SK-N-SH treated with all-trans-retinoic acid at 6 μM for 48 hours (cell line): ENCODE data around the gene CCDC88A.

Experiments used
- ARNTL ChIP-seq: fragments of 450-650 bp; formaldehyde crosslinking; IDR thresholded peaks from 2 replicates; pipeline ENCODE4 v1.5.0; 2020; ENCODE audit warnings: low read depth, mild to moderate bottlenecking, moderate library complexity, borderline replicate concordance
- ESRRG ChIP-seq: fragments of 250-450 bp; sonication (Bioruptor Pico); IDR thresholded peaks from 2 replicates; pipeline ENCODE4 v1.6.1; 2021; ENCODE audit warnings: mild to moderate bottlenecking
- GLIS3 ChIP-seq: fragments of 250-450 bp; sonication (Bioruptor Pico); IDR thresholded peaks from 2 replicates; pipeline ENCODE4 v1.5.0; 2020; ENCODE audit warnings: mild to moderate bottlenecking, moderate library complexity
- ISL1 ChIP-seq: fragments of 250-450 bp; sonication (Bioruptor Pico); IDR thresholded peaks from 2 replicates; pipeline ENCODE4 v2.1.2; 2022; ENCODE audit warnings: mild to moderate bottlenecking, moderate library complexity
- PATZ1 ChIP-seq: fragments of 250-450 bp; sonication (Bioruptor Pico); IDR thresholded peaks from 2 replicates; pipeline ENCODE4 v1.8.0; 2020; ENCODE audit warnings: mild to moderate bottlenecking, moderate library complexity, borderline replicate concordance
- RARB ChIP-seq: fragments of 250-450 bp; sonication (Bioruptor Pico); IDR thresholded peaks from 2 replicates; pipeline ENCODE4 v1.8.0; 2021; ENCODE audit warnings: mild to moderate bottlenecking, moderate library complexity
- ZFP30 ChIP-seq: fragments of 450-650 bp; formaldehyde crosslinking; IDR thresholded peaks from 2 replicates; pipeline ENCODE4 v1.5.0; 2022; ENCODE audit warnings: mild to moderate bottlenecking, moderate library complexity
- TF ChIP-seq, protein P1 (sequence below): fragments of 250-450 bp; sonication (Bioruptor Pico); IDR thresholded peaks from 2 replicates; pipeline ENCODE4 v1.5.1; 2021; ENCODE audit warnings: mild to moderate bottlenecking, moderate library complexity

GRCh38 chr2:55357164-55357563, 62.5 kb downstream of the CCDC88A start:
- no peak for TF ChIP-seq ESRRG (CRISPR knock-in tag)
- TF ChIP-seq ISL1 (CRISPR knock-in tag): no peak
- no peak for TF ChIP-seq PATZ1
- no peak for TF ChIP-seq ZFP30 (CRISPR knock-in tag)
- no peak for TF ChIP-seq ARNTL (CRISPR knock-in tag)
- TF ChIP-seq RARB: no peak
- TF ChIP-seq GLIS3 (CRISPR knock-in tag): no peak
- TF ChIP-seq, protein P1, sequence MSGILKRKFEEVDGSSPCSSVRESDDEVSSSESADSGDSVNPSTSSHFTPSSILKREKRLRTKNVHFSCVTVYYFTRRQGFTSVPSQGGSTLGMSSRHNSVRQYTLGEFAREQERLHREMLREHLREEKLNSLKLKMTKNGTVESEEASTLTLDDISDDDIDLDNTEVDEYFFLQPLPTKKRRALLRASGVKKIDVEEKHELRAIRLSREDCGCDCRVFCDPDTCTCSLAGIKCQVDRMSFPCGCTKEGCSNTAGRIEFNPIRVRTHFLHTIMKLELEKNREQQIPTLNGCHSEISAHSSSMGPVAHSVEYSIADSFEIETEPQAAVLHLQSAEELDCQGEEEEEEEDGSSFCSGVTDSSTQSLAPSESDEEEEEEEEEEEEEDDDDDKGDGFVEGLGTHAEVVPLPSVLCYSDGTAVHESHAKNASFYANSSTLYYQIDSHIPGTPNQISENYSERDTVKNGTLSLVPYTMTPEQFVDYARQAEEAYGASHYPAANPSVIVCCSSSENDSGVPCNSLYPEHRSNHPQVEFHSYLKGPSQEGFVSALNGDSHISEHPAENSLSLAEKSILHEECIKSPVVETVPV (CRISPR knock-in tag): no peak
